ENCODE results near the gene CX3CL1.

- TF ChIP-seq CTCF (conservative IDR thresholded peaks at IDR 0.05; ENCODE audit: low read length) (no peak), EZH2phosphoT487 (IDR thresholded peaks at IDR 0.05; ENCODE audit: borderline replicate concordance, low read depth, low read length) (no peak)
Observed at GRCh38 chr16:57388359-57389086, 16.2 kb downstream of the CX3CL1 start.

Measured in OCI-LY7 (cell line).